Calu3 (cell line): Measurements from ENCODE around the gene MED6. TPM values are rescaled to one million over a fixed set of nuclear protein-coding genes. Genes with fewer than 3 reads are reported as not detected.

Experiments used
- BruUV-seq: library from RNA; stranded (reverse); fragments of 400-500 nt; replicated peaks from 2 replicates; lab custom pipeline; 2021; lab: Mats Ljungman, UMichigan
- CTCF ChIA-PET: fragments of 300-600 bp; sonication (Branson Sonifier 250); formaldehyde crosslinking; loops from one replicate; lab custom pipeline; 2022; ENCODE audit warnings: antibody characterized with exemption; lab: Charles Lee
- DNase-seq: peaks from one replicate; pipeline ENCODE4 v3.0.0; 2022
- H3K27ac Mint-ChIP-seq: one replicate; pipeline ENCODE4 v1.8.0; 2022; ENCODE audit warnings: mixed read lengths; ENCODE audit not compliant: unreplicated experiment
- H3K27me3 Mint-ChIP-seq: one replicate; pipeline ENCODE4 v1.8.0; 2022; ENCODE audit warnings: mixed read lengths; ENCODE audit not compliant: unreplicated experiment
- H3K36me3 Mint-ChIP-seq: one replicate; pipeline ENCODE4 v1.8.0; 2022; ENCODE audit warnings: mild to moderate bottlenecking, moderate library complexity, mixed read lengths; ENCODE audit not compliant: insufficient read depth, unreplicated experiment
- H3K4me1 Mint-ChIP-seq: one replicate; pipeline ENCODE4 v1.8.0; 2022; ENCODE audit warnings: mild to moderate bottlenecking, low read depth, mixed read lengths; ENCODE audit not compliant: unreplicated experiment
- H3K4me3 Mint-ChIP-seq: one replicate; pipeline ENCODE4 v1.8.0; 2022; ENCODE audit warnings: mild to moderate bottlenecking, low read depth, moderate library complexity, mixed read lengths; ENCODE audit not compliant: unreplicated experiment
- H3K9me3 Mint-ChIP-seq: one replicate; pipeline ENCODE4 v1.8.0; 2022; ENCODE audit warnings: low read depth, mixed read lengths; ENCODE audit not compliant: unreplicated experiment
- intact Hi-C: fragments of 100-400 bp; cut with micrococcal nuclease; formaldehyde crosslinking; loops from one replicate; pipeline ENCODE4 v1.10.0; 2022; ENCODE audit not compliant: unreplicated experiment
- total RNA-seq: library from RNA; stranded (reverse); gene quantifications from 2 replicates; pipeline ENCODE4 v1.2.3, GENCODE V29; 2022
- TF ChIP-seq, protein P1 (sequence below): fragments of 200-600 bp; IDR thresholded peaks from one replicate; pipeline ENCODE4 v1.8.0; 2022; ENCODE audit warnings: antibody characterized with exemption; ENCODE audit not compliant: unreplicated experiment

Gene MED6
- total RNA-seq, 1 experiment from 2014 or later: 38.3 TPM

DNA sequence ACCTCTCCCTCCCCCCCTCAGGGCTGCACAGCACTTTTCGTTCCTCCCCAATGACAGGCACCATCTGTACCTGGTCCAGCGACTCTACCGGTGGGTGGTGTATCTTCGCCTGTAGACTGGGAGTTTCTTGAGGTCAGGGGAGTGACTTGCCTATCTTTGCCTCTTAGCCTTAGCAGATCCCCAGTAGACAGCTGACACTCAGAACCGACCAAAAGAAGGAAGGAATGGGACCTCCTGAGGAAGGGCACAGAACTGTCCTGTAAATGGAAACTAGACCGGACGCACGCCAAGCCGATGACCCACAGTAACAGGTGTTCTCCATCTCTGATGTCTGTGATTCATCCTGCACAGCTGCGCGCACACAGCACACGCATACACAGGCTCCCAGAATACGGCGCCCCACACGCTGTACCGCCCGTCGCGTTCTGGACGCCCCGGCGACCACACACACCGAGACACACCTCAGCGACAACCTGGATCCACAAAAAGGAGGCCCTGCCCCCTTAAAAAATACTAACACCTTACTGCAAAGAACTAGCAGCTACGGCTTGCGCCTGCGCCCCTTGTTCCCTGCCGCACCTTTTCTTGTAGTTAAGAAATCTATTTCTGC is 40.6 kb upstream of the MED6 start:
- intact Hi-C loops: loop anchor here (5.0 kb wide), 1 partner anchor 71 kb away; no protein-coding TSS in a partner anchor
- CTCF ChIA-PET: interaction anchor here (0.8 to 1.2 kb wide), 2 partner anchors 48 to 73 kb away, joined by 3 to 5 read pairs; no protein-coding TSS in a partner anchor
- peak; percentile 40 for DNase-seq
- peaks cover 3% of the 10 kb centered on the region for H3K9me3 Mint-ChIP-seq
- peak overlapping the region; percentile 95 for H3K4me3 Mint-ChIP-seq
- H3K27me3 Mint-ChIP-seq: no peaks in the 10 kb centered on the region
- peaks cover 29% of the 10 kb centered on the region for H3K36me3 Mint-ChIP-seq
- no TSS peak for BruUV-seq
- H3K27ac Mint-ChIP-seq: peak overlapping the region; percentile 37
- peaks cover 25% of the 10 kb centered on the region for H3K4me1 Mint-ChIP-seq
- TF ChIP-seq, protein P1, sequence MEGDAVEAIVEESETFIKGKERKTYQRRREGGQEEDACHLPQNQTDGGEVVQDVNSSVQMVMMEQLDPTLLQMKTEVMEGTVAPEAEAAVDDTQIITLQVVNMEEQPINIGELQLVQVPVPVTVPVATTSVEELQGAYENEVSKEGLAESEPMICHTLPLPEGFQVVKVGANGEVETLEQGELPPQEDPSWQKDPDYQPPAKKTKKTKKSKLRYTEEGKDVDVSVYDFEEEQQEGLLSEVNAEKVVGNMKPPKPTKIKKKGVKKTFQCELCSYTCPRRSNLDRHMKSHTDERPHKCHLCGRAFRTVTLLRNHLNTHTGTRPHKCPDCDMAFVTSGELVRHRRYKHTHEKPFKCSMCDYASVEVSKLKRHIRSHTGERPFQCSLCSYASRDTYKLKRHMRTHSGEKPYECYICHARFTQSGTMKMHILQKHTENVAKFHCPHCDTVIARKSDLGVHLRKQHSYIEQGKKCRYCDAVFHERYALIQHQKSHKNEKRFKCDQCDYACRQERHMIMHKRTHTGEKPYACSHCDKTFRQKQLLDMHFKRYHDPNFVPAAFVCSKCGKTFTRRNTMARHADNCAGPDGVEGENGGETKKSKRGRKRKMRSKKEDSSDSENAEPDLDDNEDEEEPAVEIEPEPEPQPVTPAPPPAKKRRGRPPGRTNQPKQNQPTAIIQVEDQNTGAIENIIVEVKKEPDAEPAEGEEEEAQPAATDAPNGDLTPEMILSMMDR: no peak

DNA sequence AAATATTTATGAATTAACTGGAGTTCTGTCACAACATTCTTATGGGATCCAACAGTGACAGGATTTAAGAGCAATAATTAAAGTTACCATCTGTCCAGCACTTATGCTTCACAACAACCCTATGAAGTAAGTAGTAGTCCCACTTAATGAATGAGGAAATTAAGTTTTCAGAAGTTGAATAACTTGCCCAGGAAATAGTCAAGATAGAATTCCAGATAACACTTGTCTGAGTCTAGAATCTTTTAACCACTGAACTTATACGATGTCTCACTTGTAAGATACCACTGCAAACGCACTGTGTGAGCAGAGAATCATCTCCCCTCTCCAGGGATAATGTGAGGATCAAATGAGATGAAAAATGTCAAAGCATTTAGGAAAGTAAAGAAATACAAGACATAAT is 38.0 kb upstream of the MED6 start:
- Mint-ChIP-seq H3K27me3 (no peaks in the 10 kb centered on the region), H3K4me3 (no peak overlapping the region), H3K27ac (no peak overlapping the region), H3K36me3 (peaks cover 25% of the 10 kb centered on the region), H3K9me3 (peaks cover 3% of the 10 kb centered on the region), H3K4me1 (peaks cover 23% of the 10 kb centered on the region)
- no peak for DNase-seq
- CTCF ChIA-PET: no interaction called here
- no TSS peak for BruUV-seq
- TF ChIP-seq, protein P1: no peak
- intact Hi-C loops: no loop called here

DNA sequence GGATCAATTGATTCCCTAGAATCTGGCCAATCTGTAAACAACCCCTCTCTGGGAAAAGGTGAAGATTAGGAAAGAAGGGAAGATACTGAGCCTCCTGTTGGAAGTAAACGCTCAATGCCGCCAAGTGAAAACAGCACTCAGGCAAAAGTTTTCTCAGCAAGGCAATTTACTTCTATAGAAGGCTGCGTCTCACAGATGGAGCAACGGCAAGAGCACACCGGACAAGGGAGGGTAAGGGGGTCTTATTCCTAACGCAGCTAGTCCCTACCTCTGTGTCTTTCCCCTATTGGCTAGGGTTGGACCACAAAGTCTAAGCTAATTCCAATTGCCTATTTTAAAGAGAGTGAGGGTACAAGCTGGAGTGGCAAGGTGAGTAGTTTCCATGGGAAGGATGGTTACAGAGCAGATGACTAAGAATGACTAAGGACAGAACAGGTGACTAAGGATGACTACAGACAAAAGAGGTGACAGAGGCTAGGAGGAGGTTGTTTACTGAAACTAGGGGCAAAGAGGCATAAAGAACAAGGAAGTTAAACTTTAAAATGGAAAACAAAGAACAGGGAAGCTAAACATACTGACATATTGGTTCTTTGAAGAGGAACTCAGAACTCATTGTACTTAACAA is 35.6 kb upstream of the MED6 start:
- Mint-ChIP-seq H3K9me3 (peaks cover 3% of the 10 kb centered on the region), H3K4me1 (peaks cover 18% of the 10 kb centered on the region), H3K27ac (peak overlapping the region; percentile 87), H3K36me3 (peaks cover 6% of the 10 kb centered on the region), H3K27me3 (no peaks in the 10 kb centered on the region), H3K4me3 (no peak overlapping the region)
- CTCF ChIA-PET: no interaction called here
- intact Hi-C loops: no loop called here
- no TSS peak for BruUV-seq
- TF ChIP-seq, protein P1: no peak
- no peak for DNase-seq

DNA sequence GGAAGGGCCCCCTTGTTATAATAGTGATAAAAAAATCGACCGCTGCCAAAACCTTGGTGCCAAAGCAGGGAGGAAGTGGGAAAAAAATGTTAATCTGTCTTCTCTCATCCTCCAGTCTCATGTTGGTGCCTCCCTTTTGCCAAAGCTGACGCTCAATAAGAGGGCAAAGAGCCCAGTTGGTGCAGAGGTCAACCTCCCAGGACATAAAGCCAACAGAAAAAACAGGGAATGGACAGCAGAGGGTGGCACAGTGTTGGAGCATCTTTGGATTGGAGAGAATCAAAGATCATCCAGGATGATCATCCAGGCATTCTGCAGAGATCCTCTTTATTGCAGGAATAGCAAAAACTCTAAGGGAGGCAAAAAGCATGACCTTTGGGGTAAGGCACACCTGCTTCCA is 31.5 kb upstream of the MED6 start:
- no peak overlapping the region for H3K27ac Mint-ChIP-seq
- TF ChIP-seq, protein P1: no peak
- H3K4me1 Mint-ChIP-seq: peaks cover 9% of the 10 kb centered on the region
- H3K4me3 Mint-ChIP-seq: no peak overlapping the region
- no TSS peak for BruUV-seq
- CTCF ChIA-PET: no interaction called here
- no peaks in the 10 kb centered on the region for H3K27me3 Mint-ChIP-seq
- H3K9me3 Mint-ChIP-seq: peaks cover 3% of the 10 kb centered on the region
- no peak for DNase-seq
- H3K36me3 Mint-ChIP-seq: no peaks in the 10 kb centered on the region
- intact Hi-C loops: no loop called here
